Loucy (cell line): ENCODE results near the gene AADACL4.

ENCODE experiments used
- CTCF ChIP-seq: fragments of 200-600 bp; sonication (generic); conservative IDR thresholded peaks from 2 replicates; pipeline ENCODE4 v1.5.1; 2014; ENCODE audit warnings: mild to moderate bottlenecking, antibody characterized with exemption, low read length
- EZH2phosphoT487 ChIP-seq: fragments of 200-600 bp; IDR thresholded peaks from 2 replicates; pipeline ENCODE4 v1.6.1; 2018; ENCODE audit warnings: antibody characterized with exemption, mild to moderate bottlenecking, moderate library complexity, borderline replicate concordance

GRCh38 chr1:12610941-12611340 lies 32.9 kb upstream of the AADACL4 start:
- no peak for TF ChIP-seq CTCF
- TF ChIP-seq EZH2phosphoT487 = no peak
